Stimulated activated CD8-positive, alpha-beta memory T cell treated with anti-CD3 and anti-CD28 coated beads, Interleukin-15, amount 100 ng/mL, for 4 hours (primary cell): ENCODE results near the gene LPO.

Source experiments
- DNase-seq, 2 donors: peaks; one replicate each; pipeline ENCODE4 v3.0.0-alpha.2; 2020; ENCODE audit warnings: low read depth in 2 of 2

LPO gene

DNA sequence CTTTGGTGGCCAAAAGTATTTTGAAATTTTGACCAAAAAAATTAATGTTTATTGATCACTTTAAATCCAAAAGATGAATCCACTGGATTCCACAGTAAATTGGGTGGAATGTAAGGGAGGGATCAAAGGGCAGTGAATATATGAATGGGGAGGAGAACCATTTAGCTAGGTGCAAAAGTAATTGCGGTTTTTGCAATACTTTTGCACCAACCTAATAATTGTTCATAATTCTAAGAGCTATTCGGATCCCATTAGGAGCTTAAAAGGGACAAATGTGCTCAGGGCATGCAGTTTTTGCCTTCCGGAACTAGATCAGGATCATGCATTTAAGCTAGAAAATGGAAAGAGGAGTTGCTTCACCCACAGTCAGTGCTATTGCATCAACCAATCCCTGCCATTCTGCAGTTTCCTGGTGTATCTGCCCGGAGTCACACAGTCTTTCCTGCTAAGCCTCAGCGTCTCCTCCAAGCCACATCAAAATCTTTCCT lies at the start of gene LPO:
TSS of gene LPO (plus strand) at position 438 of the 488 bp plus-strand sequence. CDS start 4,396 bp downstream, outside the sequence.
- no peak for DNase-seq

- no peak for DNase-seq
These were observed 48.8 kb upstream of the LPO start for GRCh38 chr17:58189436-58190146.

GRCh38 chr17:58191241-58191896 lies 47.0 kb upstream of the LPO start:
- DNase-seq, result no peak

DNA sequence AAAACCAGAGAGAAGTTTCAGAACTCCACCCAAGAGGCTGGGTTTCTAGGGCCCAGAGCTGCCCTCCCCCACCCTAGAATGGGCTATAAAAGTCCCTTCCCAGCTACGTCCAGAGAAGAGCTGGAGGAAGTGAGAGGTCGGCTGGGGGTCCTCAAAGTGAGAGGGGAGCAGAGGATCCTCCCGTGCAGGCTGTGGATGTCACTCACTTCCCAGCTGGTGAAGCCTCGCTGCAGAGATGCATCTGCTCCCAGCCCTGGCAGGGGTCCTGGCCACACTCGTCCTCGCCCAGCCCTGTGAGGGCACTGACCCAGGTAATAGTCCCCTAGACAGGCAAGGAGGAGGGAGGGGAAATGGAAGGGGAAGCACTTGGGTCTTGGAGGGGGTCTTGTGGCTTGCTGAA lies 45.8 kb upstream of the LPO start, which contains the start of gene EPX:
TSS of gene EPX (plus strand) at position 115 of the 400 bp plus-strand sequence. CDS start at position 236, 121 bp downstream.
- DNase-seq, result no peak

DNA sequence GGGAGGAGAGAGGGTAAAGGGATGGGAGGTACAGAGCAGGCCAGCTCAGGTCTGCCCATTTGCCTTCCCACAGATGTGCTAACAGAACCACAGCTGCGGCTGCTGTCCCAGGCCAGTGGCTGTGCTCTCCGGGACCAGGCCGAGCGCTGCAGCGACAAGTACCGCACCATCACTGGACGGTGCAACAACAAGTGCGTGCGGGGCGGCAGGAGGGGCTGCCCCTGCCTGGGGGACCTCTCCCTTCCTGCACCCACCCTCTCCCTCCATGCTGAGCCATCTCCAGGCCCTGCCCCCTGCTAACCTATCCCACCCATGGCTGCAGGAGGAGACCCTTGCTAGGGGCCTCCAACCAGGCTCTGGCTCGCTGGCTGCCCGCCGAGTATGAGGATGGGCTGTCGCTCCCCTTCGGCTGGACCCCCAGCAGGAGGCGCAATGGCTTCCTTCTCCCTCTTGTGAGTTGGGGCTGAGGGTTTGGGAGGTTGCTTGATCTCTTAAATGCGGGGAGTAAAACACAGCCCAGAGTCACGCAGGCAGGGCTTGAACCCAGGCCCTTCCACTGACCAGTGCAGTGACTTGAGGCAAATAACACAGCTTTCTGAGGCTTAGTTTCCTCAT lies 44.6 kb upstream of the LPO start:
- DNase-seq, result no peak

DNA sequence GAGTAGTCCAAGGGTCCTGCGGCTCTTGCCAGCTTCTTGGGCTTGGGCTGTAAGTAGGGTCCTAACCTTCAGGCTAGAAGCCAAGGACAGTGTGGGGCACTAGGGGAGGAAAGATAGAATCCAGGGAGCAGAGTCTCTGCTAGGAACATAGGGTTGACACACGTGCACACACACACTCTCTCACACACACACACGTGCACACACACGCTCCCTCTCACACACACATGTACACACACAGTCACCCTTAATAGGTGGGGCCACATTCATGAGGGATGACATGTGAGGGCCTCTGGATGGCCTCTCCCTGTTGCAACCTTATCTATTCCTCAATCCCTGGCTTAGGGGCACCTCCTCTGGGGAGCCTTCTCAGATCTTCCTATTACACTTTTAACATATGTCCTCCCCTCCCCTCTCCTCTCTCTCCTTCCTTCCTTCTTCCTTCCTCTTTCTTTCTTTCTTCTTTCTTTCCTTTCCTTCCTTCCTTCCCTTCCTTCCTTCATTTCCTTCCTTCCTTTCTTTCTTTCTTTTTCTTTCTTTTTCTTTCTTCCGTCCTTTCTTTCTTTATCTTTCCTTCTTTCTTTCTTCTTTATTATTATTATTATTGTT lies 42.8 kb upstream of the LPO start:
- no peak for DNase-seq

DNA sequence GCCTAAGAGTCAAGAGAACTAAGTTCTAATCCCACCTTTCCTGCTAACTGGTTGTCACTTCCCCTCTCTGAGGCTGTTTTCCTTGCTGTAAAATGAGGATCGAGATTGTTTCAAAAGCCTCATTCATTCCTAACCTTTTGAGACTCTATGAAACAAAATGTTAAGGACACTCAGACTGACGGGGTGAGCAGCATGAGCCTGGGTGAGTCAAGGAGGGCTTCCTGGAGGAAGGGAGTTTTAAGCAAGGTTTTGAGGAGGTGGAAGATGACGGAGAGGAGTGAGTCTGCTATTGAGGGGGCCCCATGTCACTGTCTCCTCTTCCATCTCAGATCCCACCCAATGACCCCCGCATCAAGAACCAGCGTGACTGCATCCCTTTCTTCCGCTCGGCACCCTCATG lies 41.8 kb upstream of the LPO start:
- DNase-seq, result no peak

GRCh38 chr17:58200024-58200633 lies 38.3 kb upstream of the LPO start:
- DNase-seq, result peak in 1 of 2 donors; percentile 13

DNA sequence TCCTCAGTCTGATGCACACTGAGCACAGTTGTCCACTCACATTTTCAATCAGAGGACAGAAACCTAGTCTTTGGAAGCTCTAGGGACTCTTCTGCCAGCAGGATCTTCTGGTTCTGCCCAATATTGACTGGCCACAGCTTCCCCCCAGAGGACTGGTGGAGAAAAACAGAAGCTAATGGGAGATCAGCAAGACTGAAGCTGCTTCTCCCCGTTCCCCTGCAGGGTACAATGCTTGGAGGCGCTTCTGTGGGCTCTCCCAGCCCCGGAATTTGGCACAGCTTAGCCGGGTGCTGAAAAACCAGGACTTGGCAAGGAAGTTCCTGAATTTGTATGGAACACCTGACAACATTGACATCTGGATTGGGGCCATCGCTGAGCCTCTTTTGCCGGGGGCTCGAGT lies 35.5 kb upstream of the LPO start:
- DNase-seq, result no peak

DNA sequence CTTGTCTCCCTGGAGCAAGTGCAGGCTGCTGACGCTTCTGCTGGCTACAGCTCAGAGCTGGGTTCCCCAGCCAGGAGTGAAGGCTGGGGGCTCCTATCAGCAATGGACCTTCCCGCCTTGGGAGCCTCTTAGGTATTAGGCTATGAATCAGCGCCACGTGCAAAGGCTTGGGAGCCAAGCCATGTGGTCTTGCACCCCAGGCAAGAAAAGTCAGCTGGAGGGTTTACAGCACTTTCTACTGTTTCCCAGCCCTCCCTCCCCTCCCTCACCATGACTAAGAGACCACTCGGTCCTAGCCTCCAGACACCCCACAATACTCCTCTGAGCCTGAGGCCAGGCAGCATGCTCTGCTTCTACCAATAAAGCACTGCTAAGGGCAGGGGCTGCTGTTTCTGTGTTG lies 33.6 kb upstream of the LPO start:
- DNase-seq, result no peak

DNA sequence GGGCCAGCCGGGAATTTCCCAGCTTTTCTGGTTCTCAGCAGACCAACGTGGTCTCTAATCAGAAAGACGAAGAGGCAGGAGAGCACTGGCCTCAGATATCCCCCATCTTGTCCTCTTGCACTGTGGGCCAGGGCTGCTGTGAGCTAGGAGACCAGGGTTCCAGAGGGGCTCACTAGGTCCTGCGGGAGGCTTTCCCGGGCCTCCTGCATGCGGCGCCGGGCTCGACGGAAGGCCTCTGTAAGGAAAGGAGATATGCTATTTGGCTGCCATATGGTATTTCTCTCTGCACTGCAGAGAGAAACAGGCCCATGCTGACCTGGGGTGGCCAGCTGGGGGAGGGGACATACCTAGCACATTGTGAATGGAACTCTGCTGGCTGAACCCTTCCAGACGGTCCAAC lies 32.4 kb upstream of the LPO start:
- no peak for DNase-seq

- no peak for DNase-seq
These were observed 30.9 kb upstream of the LPO start for GRCh38 chr17:58207451-58207850.

DNA sequence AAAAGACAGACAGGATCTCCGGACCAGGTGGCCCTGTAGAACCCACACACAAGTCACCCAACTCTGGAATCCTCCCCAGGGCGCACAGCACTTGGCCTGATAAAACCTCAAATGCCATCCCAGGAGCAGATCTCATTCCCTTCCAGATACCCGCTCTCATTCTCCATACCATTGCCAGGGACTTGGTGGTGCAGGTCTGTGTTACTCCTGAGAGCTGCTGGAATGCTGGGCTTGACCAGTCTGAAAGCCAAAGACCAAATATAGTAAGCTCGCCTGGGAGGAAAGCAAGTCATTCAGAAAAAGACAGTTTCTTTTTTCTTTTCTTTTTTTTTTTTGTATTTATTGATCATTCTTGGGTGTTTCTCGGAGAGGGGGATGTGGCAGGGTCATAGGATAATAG lies 30.0 kb upstream of the LPO start:
- DNase-seq, result no peak

GRCh38 chr17:58210922-58211321 lies 27.5 kb upstream of the LPO start:
- no peak for DNase-seq

DNA sequence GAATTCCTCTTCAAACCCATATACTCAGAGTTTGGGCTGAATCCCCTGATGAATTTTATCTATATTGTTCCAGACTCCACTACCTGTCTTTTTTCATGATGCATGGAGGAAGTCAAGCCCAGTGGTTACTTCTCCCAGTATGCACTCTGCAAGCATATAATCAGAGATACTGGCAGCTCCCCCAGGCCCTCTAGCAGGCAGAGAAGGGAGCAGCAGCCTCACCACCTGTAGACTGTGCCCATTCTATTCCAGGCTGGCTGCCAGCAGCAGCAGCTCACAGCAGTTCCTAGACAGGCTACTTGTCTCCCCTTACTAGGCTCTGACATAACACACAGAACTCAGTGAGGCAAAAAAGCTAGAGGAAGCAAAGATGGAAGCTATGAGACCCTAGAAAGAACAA lies 22.7 kb upstream of the LPO start:
- no peak for DNase-seq

GRCh38 chr17:58217766-58218165 lies 20.6 kb upstream of the LPO start:
- no peak for DNase-seq

GRCh38 chr17:58219007-58219788 lies 19.2 kb upstream of the LPO start, which contains the start of gene MKS1:
Gene MKS1, minus strand, starts transcription at chr17:58219255. Its CDS starts 25 bp downstream, at chr17:58219230.
- DNase-seq, result peak; percentile 87

GRCh38 chr17:58219789-58220183 lies 18.6 kb upstream of the LPO start:
- no peak for DNase-seq

DNA sequence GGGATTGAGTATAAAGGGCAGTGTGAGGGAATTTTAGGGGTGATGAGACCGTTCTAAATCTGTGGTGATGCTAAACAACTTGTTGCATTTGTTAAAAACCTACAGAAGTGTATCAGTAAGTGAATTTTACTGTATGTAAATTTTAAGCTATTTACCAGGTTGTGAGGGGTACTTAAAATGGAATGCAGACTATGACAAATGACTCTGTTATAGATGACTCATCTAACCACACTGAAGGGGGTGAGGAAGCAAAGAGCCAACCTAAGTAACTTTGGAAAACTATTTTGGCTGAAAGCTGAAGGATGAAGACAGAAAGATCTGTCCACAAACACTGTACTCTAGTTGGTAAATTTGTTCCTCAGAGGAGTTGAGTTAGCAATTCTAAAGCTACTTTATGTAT lies 14.1 kb upstream of the LPO start:
- no peak for DNase-seq

DNA sequence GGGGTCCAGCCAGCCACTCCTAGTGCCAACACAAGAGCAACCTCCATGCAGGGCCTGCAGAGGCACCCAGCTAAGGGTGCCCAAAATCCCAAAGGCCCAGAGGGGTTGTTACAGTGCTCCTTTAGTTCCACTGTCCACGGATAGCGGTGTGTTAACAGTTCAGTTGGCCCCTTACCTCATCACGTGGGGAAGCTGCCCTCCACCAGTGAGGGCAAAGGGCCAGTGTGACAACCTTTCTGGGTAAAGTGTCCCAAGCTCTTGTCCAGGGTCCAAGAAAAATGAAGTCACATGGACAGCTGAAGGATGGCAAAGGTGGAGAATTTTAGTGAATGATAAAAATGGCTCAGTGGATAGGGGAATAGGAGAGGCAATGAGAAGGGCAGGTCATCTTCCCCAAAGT lies 10.7 kb upstream of the LPO start:
- no peak for DNase-seq

GRCh38 chr17:58228679-58229078 lies 9.7 kb upstream of the LPO start:
- no peak for DNase-seq
